ENCODE measurements around the gene CIPC.

Gene CIPC

DNA sequence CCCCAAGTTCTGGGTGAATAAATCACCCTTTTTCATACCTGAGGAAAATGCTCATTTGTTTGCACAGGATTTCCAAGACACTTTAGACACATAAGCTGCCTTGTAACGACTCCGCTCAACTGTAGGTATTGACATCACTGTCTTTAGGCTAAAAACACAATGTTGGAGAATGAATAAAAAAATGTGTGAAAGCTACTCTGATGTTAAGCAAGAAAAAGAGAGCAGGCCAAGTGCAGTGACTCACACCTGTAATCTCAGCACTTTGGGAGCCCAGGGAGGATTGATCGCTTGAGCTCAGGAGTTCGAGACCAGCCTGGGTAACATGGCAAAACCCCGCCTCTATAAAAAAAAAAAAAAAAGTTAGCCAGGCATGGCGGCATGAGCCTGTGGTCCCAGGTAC is 11.1 kb upstream of the CIPC start:
- Mint-ChIP-seq H3K27ac (peak overlapping the region; percentile 42), H3K9me3 (peaks cover 4% of the 10 kb centered on the region)
- no peak for ATAC-seq

DNA sequence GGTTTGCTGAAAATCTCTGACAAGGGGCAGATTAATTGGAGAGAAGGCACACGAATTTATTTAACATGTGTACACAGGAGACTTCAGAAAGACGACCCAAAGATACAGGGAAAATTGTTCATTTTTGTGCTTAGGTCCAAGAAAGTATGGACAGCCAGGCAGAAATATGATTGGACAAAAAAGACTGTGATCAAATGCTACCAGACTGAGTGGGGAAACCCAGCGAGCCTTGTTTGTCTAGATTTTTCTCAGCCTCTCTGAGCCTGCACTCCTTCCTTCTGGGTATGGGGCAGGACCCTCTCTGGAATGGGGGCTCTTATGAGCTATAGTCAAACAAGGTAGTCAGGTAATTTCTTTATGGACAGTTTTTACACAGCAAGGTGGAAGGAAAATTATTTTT is 10.4 kb upstream of the CIPC start:
- peak overlapping the region; percentile 62 for H3K27ac Mint-ChIP-seq
- no peak overlapping the region for H3K4me3 Mint-ChIP-seq
- no peaks in the 10 kb centered on the region for H3K27me3 Mint-ChIP-seq
- H3K9me3 Mint-ChIP-seq, result peaks cover 4% of the 10 kb centered on the region
- peaks cover 9% of the 10 kb centered on the region for H3K4me1 Mint-ChIP-seq
- ATAC-seq, result no peak
- no peaks in the 10 kb centered on the region for H3K36me3 Mint-ChIP-seq

More for the DNA sequence above, 11.1 kb upstream of the CIPC start:
- peaks cover 16% of the 10 kb centered on the region for H3K4me1 Mint-ChIP-seq
- no peak overlapping the region for H3K4me3 Mint-ChIP-seq
- no peaks in the 10 kb centered on the region for H3K36me3 Mint-ChIP-seq
- H3K27me3 Mint-ChIP-seq, result no peaks in the 10 kb centered on the region

DNA sequence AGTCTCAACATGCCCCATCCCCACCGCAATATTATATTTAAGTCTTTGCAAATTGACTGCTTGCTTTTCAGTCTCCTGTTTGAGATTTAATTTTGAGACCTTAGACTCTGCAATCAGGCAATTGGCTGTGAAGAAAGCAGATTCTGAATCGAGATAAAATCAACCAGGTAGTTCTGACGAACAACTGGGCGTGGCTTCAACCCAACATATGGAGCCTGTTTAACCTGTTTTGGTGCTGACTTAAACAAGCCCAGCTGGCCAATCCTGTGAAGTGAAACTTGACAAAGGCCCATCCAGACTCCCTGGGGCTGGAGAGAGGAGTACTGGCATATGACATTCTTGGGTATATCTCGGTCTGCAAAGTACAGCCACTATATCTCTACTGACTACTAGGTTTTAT is 9.8 kb upstream of the CIPC start:
- H3K27ac Mint-ChIP-seq, result peak overlapping the region; percentile 62
- H3K36me3 Mint-ChIP-seq, result no peaks in the 10 kb centered on the region
- ATAC-seq, result no peak
- peaks cover 5% of the 10 kb centered on the region for H3K4me1 Mint-ChIP-seq
- no peaks in the 10 kb centered on the region for H3K27me3 Mint-ChIP-seq
- peaks cover 4% of the 10 kb centered on the region for H3K9me3 Mint-ChIP-seq
- H3K4me3 Mint-ChIP-seq, result no peak overlapping the region

DNA sequence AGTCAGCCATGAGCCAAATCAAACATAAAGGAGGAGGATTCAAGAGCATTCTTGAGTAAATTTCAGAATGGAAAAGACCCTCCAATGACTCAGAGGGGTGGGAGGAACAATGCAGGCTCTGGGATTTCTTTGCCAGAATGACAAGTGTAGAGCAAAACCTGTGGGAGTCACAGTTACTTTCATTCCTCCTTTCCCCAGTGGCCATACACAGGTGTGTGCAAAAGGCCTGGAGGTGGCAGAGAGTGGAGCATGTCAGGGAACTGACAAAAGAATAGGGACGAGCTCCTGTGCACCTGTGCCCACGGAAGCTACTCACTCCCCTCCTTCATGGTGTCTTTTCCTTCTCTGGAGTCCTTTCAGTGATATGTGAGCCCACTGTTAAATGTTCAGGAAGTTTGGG is 9.4 kb upstream of the CIPC start:
- no peaks in the 10 kb centered on the region for H3K36me3 Mint-ChIP-seq
- peaks cover 5% of the 10 kb centered on the region for H3K4me1 Mint-ChIP-seq
- no peaks in the 10 kb centered on the region for H3K27me3 Mint-ChIP-seq
- H3K9me3 Mint-ChIP-seq, result peaks cover 4% of the 10 kb centered on the region
- H3K27ac Mint-ChIP-seq, result no peak overlapping the region
- H3K4me3 Mint-ChIP-seq, result no peak overlapping the region
- ATAC-seq, result no peak

DNA sequence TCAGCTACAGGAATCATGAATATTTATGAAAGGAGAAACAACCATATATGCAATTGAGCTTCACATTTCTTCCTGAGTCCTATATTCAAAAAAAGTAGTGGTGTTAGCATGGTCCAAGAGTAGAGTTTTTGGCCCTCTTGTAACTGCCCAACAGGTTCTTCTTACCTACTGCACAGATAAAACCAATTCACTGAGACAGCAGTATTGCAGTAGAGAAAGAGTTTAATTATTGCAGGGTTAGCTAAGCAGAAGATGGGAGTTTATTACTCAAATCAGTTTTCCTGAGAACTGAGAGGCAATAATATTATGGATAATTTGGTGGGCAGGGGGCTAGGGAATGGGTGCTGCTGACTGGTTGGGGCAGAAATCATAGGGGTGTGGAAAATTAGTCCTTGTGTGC is 6.5 kb upstream of the CIPC start:
- Mint-ChIP-seq H3K36me3 (no peaks in the 10 kb centered on the region), H3K4me1 (peaks cover 14% of the 10 kb centered on the region), H3K27me3 (no peaks in the 10 kb centered on the region)

DNA sequence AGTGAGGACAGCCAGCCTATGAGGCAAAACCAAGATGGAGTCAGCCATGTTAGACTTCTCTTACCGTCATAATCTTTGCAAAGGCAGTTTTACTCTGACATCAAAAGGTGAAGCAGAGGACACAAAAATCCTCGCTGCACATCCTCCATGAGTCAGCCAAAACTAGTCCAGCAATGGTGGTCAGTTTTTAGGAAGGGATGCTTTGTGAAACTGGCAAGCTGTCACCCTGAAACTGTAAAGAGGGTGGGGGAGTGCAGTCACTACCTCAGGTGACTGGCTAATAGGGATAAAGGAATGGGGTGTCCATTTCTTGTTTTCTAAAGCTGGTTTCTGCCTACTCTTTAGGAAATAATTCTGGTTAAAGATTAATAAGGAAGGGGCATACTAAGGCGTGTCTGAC is 5.4 kb upstream of the CIPC start:
- peaks cover 4% of the 10 kb centered on the region for H3K9me3 Mint-ChIP-seq
- no peak overlapping the region for H3K27ac Mint-ChIP-seq
- H3K4me3 Mint-ChIP-seq, result no peak overlapping the region
- ATAC-seq, result no peak
- H3K4me1 Mint-ChIP-seq, result peaks cover 24% of the 10 kb centered on the region
- no peaks in the 10 kb centered on the region for H3K27me3 Mint-ChIP-seq
- H3K36me3 Mint-ChIP-seq, result no peaks in the 10 kb centered on the region

More for the DNA sequence above, 6.5 kb upstream of the CIPC start:
- Mint-ChIP-seq H3K4me3 (no peak overlapping the region), H3K9me3 (peaks cover 4% of the 10 kb centered on the region), H3K27ac (no peak overlapping the region)
- ATAC-seq, result no peak

DNA sequence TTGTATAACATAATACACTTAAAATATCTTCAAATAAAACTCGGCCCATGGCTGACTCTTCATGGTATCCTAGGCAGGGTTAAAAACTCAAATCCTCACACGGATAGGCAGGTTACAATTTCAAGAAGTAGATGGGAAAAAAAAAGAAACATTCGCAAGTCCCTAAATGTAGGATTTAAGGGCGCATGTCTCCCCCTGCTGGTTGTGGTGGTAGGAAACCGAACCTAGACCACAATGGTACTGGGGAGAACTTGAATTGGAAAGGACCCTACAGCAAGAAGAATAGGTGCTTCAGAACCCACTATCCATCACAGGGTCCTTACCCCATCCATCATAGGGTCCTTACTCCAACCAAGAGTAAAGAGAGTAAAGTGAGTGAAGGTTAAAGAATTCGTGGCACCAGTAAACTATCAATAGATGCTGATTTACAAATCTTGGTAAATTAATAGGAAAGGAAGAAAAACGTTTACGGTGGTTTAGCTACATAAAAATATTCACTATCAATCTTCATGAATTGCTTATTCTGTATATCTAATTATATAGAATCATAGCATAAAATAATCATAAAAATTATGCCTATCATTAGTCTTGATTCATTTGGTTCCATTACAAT is 3.3 kb upstream of the CIPC start:
- no peaks in the 10 kb centered on the region for H3K36me3 Mint-ChIP-seq
- H3K27ac Mint-ChIP-seq, result peak overlapping the region; percentile 10
- H3K27me3 Mint-ChIP-seq, result no peaks in the 10 kb centered on the region
- H3K9me3 Mint-ChIP-seq, result peaks cover 4% of the 10 kb centered on the region
- ATAC-seq, result no peak
- peaks cover 44% of the 10 kb centered on the region for H3K4me1 Mint-ChIP-seq
- H3K4me3 Mint-ChIP-seq, result no peak overlapping the region

DNA sequence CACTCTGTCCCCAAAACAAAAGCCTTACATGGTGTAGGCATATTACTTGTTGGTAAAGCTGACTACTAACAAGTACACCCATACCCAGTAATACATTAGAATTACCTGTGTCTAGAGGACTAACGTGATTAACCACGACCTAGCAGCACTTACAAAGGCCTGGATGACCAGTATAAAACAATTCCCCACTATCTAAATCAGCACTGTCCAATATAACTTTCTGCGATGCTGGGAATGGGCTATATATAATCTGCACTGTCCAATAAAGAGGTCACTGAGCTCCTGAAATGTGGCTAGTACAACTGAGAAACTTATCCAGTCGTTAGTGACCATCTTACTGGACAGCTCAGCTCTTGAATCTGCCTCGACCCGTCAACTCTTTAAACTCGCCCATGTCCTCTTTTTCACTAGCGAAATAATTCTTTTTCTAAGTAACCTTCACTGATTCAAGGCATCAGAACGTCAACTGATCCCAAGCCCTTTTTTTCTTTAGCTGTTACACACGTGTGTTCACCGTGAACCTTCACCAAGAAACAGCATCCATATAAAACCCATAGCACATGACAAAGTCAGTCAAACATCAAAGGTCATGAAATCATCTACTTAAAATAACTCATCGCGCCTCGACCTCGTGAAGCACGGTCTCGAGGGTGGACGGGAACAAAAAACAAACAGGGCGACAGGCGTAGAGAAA is 905 bp upstream of the CIPC start:
- no peak for ATAC-seq
- H3K9me3 Mint-ChIP-seq, result no peaks in the 10 kb centered on the region
- H3K27me3 Mint-ChIP-seq, result no peaks in the 10 kb centered on the region
- peak overlapping the region; percentile 99 for H3K4me3 Mint-ChIP-seq
- peak overlapping the region; percentile 99 for H3K27ac Mint-ChIP-seq
- no peaks in the 10 kb centered on the region for H3K36me3 Mint-ChIP-seq
- peaks cover 67% of the 10 kb centered on the region for H3K4me1 Mint-ChIP-seq

DNA sequence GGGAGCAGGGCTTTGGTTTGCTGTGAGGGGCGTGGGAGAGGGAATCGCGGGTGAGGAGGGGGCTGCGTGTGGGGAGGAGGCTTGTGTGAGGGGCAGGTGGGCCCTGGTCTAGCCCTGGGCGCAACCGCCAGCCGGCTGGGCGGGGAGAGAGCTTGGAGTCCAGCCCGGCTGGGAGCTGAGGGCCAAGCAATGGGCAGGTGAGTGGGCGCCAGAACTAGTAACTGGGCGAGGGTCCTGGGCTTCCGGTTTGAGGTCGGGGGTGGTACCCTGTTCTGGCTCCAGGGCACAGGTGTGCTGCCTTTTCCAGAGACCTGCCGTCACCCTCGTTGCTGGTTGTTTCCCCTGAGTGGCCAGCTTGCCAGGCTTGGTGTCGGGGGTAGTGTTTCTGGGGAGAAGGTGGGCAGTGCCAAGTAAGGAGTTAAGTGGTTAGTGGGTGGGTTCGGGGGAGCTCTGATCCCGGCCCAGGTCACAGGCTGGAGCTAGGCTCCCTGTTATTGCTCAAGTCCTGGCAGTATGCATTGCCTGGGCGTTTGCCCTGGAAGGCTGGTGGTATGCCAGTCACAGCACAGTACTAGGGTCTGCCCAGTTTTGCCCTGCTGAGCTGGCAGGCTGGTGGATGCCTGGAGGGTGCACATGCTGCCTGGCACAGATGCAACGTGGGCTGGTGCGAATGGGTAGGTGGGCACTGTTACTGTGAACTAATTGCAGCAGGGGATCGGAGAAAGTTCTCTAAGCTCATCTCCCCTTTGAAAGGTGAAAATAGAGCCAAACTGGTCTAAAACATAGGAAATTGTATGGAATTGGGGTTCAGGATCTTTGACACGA is 683 bp downstream of the CIPC start:
- Mint-ChIP-seq H3K9me3 (no peaks in the 10 kb centered on the region), H3K27ac (peak overlapping the region; percentile 99), H3K4me3 (peak overlapping the region; percentile 99), H3K4me1 (peaks cover 70% of the 10 kb centered on the region), H3K36me3 (no peaks in the 10 kb centered on the region), H3K27me3 (no peaks in the 10 kb centered on the region)
- peak; percentile 12 for ATAC-seq

DNA sequence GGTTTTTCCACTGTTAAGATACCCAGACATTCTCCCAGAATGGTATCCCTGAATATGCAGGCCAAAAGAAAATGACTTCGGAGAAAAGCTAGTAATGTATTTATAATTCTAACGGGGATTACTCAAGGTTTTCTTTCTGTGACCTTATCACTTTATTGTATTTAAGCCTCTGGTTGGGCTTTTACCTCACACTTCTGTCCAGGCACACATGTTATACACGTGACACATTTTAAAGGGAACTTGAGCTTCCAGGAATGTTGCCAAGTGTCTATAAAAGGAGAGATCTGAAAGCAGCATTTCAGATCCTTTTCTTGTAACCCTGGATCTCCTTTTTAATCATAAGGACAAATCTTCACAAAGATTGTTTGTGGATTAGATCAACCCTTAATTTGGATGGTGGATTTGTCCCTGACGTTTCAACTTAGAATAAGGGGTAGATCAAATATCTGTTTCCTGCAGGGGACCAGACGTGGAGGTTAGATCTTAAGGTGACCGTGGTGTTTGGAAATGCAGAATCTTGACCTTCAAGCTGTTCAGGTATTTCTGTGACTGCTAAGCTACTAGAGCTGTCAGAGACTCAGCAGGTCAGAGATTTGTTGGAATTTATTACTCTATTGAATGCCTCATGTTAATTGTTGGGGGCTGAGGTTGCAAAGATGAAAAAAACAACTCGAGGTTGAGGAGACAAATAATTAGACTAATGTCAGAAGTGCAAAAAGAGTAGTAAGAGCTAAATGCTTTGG is 1.5 kb downstream of the CIPC start:
- H3K27me3 Mint-ChIP-seq, result no peaks in the 10 kb centered on the region
- H3K4me1 Mint-ChIP-seq, result peaks cover 77% of the 10 kb centered on the region
- peak overlapping the region; percentile 99 for H3K27ac Mint-ChIP-seq
- no peak for ATAC-seq
- H3K9me3 Mint-ChIP-seq, result no peaks in the 10 kb centered on the region
- H3K36me3 Mint-ChIP-seq, result peaks cover 7% of the 10 kb centered on the region
- peak overlapping the region; percentile 99 for H3K4me3 Mint-ChIP-seq

DNA sequence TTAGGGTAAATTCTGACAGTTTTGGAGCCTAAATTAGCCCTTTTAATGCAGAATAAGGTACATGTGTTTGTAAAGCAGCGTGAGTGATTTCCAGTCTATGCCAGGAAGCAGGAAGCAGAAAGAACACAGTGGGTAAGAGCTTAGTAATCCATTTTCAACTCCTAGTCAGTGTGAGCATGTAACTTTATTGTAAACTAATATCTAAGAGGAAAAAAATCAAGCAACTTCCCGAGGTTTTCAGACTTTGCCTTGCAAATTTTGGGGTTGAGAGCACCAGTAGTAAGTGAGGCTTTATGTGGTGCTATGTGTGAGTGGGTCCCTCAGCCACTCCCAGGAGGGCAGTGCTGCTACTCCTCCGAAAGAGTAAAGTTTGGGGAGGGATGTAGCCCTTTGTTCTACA is 2.9 kb downstream of the CIPC start:
- Mint-ChIP-seq H3K4me1 (peaks cover 80% of the 10 kb centered on the region), H3K27me3 (no peaks in the 10 kb centered on the region), H3K4me3 (peak overlapping the region; percentile 36), H3K27ac (peak overlapping the region; percentile 52), H3K9me3 (no peaks in the 10 kb centered on the region), H3K36me3 (peaks cover 8% of the 10 kb centered on the region)
- ATAC-seq, result no peak

DNA sequence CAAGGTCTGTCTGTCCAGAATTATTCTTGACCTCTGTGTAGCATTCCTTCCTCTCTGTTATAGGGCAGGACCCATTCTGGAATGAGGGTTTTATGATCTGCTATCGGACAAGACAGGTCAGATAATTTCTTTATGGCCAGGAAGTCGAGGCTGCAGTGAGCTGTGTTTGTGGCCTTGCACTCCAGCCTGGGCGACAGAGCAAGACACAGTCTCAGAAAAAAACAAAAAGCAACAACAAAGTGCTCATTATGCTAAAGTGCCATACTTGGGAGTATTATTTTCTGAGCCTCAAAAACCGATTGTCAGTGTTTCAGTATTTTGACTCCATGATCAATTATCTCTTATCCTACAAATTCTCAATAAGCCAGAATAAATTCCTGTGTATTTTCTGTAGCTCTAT is 4.1 kb downstream of the CIPC start:
- Mint-ChIP-seq H3K36me3 (peaks cover 14% of the 10 kb centered on the region), H3K27me3 (no peaks in the 10 kb centered on the region), H3K4me1 (peaks cover 68% of the 10 kb centered on the region), H3K9me3 (no peaks in the 10 kb centered on the region), H3K4me3 (no peak overlapping the region), H3K27ac (peak overlapping the region; percentile 52)
- no peak for ATAC-seq

DNA sequence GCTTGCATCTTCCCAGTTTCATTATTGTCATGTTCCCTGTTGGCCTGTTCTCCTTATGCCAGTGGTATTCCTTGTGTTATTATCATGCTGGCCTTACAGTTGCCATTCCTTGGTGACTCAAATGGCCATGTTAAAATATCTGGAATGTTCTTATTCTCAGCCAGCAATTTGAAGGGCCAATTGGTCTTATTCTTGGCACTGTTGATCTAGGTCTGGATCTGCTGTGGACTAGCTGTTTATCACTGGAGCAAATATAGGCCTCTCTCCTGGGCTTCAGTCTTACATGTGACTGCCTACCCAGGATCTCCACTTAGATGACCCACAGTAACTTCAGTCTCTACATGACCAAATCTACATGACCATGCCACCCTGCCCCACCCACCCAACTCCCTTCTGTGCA is 5.4 kb downstream of the CIPC start:
- Mint-ChIP-seq H3K4me3 (no peak overlapping the region), H3K27me3 (no peaks in the 10 kb centered on the region), H3K9me3 (no peaks in the 10 kb centered on the region), H3K36me3 (peaks cover 24% of the 10 kb centered on the region), H3K27ac (no peak overlapping the region), H3K4me1 (peaks cover 63% of the 10 kb centered on the region)
- ATAC-seq, result no peak

DNA sequence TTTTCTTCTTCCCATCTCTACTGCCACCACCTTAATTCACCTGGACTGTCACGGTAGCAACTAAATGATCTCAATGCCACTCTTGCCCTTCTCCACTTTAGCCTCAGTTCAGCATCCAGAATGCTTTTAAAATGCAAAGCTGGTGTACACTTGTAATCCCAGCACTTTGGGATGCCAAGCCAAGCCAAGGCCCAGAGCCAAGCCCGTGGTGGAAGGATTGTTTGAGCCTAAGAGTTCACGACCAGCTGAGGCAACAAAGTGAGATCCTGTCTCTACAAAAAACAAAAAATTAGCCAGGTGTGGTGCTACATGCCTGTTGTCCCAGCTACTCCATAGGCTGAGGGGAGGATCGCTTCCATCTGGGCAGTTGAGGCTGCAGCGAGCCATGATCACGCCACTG is 5.9 kb downstream of the CIPC start:
- H3K27me3 Mint-ChIP-seq, result no peaks in the 10 kb centered on the region

DNA sequence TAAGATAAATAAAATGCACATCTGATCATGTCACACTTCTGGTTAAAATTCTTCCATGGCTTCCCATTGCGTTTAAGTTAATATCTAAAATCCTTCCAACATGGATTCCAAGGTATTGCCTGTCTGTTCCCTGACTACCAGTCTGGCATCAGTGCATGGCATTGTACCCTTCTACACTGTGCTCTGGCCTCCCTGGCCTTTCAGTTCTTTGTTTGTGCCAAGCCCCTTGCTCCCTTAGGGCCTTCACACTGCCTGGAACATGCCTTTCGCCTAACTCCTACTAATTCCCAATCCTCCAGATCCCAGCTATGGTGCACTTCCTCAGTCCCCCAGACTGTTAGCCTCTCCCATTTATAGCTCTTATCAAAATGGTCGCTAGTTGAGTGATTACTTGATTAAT is 6.3 kb downstream of the CIPC start:
- H3K27ac Mint-ChIP-seq, result peak overlapping the region; percentile 65
- H3K4me3 Mint-ChIP-seq, result no peak overlapping the region
- ATAC-seq, result no peak
- peaks cover 61% of the 10 kb centered on the region for H3K4me1 Mint-ChIP-seq
- peaks cover 33% of the 10 kb centered on the region for H3K36me3 Mint-ChIP-seq
- H3K9me3 Mint-ChIP-seq, result no peaks in the 10 kb centered on the region
- H3K27me3 Mint-ChIP-seq, result no peaks in the 10 kb centered on the region

More for the DNA sequence above, 5.9 kb downstream of the CIPC start:
- no peak overlapping the region for H3K4me3 Mint-ChIP-seq
- peaks cover 29% of the 10 kb centered on the region for H3K36me3 Mint-ChIP-seq
- ATAC-seq, result no peak
- H3K9me3 Mint-ChIP-seq, result no peaks in the 10 kb centered on the region
- H3K4me1 Mint-ChIP-seq, result peaks cover 63% of the 10 kb centered on the region
- H3K27ac Mint-ChIP-seq, result peak overlapping the region; percentile 65
